ENCODE results near the gene WASF2. TPM values are rescaled to one million over a fixed set of nuclear protein-coding genes. Genes with fewer than 3 reads are reported as not detected.

Gene WASF2
- total RNA-seq, 1 experiment from 2014 or later = 18.2 TPM

DNA sequence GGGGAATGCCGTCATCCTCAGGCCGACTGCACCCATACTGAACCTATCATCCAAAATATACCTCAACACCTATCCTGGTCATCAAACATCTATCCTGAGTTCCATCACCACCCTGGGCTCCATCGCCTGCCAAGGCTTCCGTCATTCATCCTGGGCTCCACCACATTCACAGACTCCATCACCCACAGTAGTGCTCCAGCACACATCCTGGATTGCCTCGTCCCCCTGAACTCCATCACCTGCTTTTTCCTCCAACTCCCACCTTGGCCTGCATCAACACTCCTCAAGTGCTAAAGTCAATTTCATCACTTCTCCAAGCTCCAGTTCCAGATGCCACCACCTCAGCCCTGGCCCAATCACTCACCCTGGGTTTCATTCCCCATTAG, 131.0 kb downstream of the WASF2 start:
- no peak for DNase-seq (ENCODE audit: low read depth)

DNA sequence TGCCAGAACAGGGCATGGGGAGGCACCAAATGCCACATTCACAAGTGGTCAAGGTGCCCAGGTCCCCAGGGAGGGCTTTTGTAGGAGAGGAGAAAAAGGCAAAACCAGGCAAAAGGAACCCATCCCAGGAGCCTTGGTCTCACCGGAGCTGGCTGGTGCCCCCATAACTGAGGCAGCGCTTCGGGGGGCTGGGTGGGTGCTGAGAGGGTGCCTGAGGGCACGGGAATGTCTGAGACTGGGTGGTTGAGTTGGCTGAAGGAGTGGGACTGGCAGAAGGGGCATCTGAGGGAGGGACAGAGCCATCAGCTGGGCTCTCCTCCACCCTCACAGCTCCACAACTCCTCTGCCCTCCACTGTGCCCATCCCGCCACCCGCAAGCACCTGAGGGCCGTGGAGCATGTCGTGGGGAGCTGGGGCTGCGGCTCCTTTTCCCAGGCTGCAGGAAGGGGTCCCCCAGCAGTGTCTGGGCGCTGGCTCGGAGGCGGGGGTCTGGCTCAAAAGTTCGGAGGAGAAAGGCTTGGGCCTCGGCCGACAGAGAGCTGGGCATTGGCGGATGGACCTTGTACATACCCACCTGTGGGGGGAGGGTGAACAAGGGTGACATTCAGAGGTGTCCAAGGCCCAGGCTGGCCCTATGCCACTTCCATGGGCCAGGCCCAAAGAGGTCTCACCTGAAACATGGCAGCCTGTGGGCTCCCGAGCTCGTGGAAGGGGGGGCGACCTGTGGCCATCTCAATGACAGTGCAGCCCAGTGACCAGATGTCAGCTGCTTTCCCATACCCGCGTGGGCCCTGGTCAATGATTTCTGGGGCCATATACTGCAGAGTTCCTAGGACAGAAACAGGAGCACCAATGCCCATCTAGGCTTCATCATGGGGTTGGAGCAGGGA, 131.7 kb downstream of the WASF2 start:
- DNase-seq (ENCODE audit: low read depth) = no peak

DNA sequence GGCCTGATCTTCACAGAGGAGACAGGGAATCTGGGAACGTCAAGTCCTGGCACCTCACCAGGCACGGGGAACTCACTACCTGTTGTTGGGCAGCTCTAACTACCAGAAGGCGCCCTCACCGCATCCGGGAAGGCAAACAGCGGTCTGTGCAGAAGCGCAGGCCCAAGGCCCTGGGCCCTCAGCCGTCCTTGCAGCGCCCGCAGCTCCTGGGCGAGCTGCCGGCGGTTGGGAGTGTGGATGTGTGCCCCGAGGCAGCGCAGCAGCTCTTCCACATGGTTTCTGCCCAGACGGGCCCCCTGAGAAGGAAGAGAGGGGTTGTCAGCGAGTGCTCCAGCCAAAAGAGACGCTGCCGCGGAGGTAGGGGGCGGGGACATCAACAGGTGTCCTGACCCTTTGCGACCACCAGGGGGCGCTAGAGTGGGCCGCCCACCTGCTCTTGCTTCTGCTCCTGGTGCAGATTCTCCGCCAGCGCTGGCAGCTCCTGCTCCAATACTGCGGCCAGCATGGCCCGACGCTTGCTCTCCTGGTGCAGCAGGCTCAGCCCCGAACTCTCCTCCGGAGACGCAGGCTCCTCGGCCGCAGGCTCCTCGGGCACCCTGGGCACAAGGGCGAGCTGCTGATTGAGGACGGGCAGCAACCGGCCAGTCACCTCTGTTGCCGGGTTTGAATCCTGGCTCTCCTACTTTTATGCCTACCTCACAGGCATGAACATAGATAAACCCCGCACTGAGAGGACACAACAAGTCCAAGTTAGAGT, 132.5 kb downstream of the WASF2 start:
- peak; percentile 51 for DNase-seq (ENCODE audit: low read depth)

DNA sequence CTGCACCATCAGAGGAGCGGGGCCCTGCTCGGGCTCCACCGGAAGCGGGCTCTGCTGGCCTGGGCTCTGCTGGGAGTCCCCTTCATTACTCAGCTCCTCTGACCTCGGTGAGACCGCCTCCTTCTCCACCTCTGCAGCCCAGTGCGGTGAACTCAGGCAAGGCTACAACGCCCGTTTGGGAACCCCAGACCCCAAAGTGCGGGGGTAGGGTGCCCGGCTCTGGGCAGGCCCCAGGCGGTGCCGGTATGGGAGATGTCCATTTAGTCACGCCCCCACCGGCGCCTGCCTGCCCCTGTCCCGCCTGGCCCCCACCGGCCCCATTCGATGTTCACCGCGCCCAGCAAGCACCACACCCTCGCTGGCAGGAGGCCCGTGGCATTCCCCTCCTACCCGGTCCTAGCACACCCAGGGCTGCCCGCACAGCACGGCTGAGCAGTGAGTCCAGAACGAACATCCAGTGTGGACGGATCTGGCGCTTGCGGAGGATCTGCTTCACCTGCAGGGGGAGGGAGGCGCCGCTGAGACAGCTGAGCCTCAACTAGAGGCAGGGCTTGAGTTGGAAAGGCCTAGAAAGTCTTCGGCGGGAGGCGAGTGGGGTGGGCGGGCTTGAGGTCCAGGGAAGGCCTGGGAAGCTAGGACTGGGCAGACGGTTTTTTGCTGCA, 133.2 kb downstream of the WASF2 start:
- DNase-seq (ENCODE audit: low read depth) = no peak

DNA sequence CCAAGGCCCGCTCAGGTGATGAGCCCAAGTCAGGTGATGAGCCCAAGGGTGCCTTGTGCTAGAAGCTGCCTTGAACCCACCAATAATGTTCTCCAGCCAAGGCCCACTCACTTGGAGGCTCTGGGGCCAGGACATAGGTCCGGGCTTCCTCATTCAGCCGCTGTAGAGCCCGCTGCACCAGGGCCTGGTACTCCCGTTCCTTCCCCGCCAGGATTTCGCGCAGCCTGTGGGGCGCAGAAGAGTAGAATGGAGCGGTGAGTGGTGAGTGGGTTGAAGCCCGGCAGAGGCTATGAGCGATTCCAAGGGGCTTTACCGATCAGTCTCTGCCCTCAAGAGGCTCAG, 133.7 kb downstream of the WASF2 start:
- no peak for DNase-seq (ENCODE audit: low read depth)

DNA sequence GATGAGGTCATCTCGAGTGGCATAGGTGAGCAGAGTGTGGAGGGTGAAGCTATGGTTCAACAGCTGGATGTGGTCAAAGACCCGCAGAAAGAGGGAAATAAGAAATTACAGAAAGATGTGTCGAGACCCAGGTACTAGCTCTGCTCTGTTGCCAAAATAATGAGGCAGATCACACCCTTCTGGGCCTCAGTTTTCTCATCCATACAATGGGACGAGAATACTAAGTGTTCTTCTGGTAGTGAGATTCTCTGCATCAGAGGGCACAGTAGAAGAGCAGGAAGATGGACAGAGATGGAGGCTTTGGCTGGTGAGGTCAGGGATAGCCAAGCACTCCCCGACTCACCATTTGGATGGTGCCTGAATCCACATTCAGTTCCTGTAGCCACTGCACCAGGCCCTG, 134.3 kb downstream of the WASF2 start:
- no peak for DNase-seq (ENCODE audit: low read depth)

Other genes with a start within 250 kb of the WASF2 start
- gene TMEM222, start 168.0 kb downstream of the WASF2 start, total RNA-seq (2014; rRNA removed; shearing (Covaris generic)) = 61.1 and 75.0 TPM in 2 replicates
- gene SYTL1, start 148.1 kb downstream of the WASF2 start, total RNA-seq (2014; rRNA removed; shearing (Covaris generic)) = 4.1 and 4.7 TPM in 2 replicates
- 7.9 and 8.3 TPM in 2 replicates for gene MAP3K6, start 123.2 kb downstream of the WASF2 start, total RNA-seq (2014; rRNA removed; shearing (Covaris generic))
- not detected in 2 replicates for gene FCN3, start 115.3 kb downstream of the WASF2 start, total RNA-seq (2014; rRNA removed; shearing (Covaris generic))
- gene CD164L2, start 106.8 kb downstream of the WASF2 start, total RNA-seq (2014; rRNA removed; shearing (Covaris generic)) = not detected in 2 replicates
- gene GPR3, start 97.5 kb downstream of the WASF2 start, total RNA-seq (2014; rRNA removed; shearing (Covaris generic)) = 2.7 and 2.8 TPM in 2 replicates
- 9.4 and 10.3 TPM in 2 replicates for gene AHDC1, start 114.0 kb upstream of the WASF2 start, total RNA-seq (2014; rRNA removed; shearing (Covaris generic))
- not detected in 2 replicates for gene FGR, start 145.0 kb upstream of the WASF2 start, total RNA-seq (2014; rRNA removed; shearing (Covaris generic))
- gene IFI6, start 182.0 kb upstream of the WASF2 start, total RNA-seq (2014; rRNA removed; shearing (Covaris generic)) = 9.5 and 18.5 TPM in 2 replicates
- 7.4 and 13.2 TPM in 2 replicates for gene FAM76A, start 235.8 kb upstream of the WASF2 start, total RNA-seq (2014; rRNA removed; shearing (Covaris generic))

Data from HT1080 (cell line).